PC-9 (cell line): ENCODE measurements around the gene FAM98C. TPM values are rescaled to one million over a fixed set of nuclear protein-coding genes. Genes with fewer than 3 reads are reported as not detected.

Experiments used
- BruUV-seq: library from RNA; stranded (reverse); fragments of 400-500 nt; replicated peaks from 2 replicates; lab custom pipeline; 2021; lab: Mats Ljungman, UMichigan
- CTCF ChIA-PET: fragments of 300-600 bp; sonication (Branson Sonifier 250); formaldehyde crosslinking; loops from one replicate; lab custom pipeline; 2022; ENCODE audit warnings: antibody characterized with exemption; lab: Charles Lee
- POLR2A ChIA-PET: fragments of 300-600 bp; sonication (Branson Sonifier 250); formaldehyde crosslinking; loops from one replicate; lab custom pipeline; 2022; ENCODE audit warnings: antibody characterized with exemption; ENCODE audit not compliant: unreplicated experiment; lab: Charles Lee
- DNase-seq, 2 experiments: peaks; one replicate each; pipeline versions ENCODE4 v3.0.0 to v3.0.0-alpha.2; 2015 to 2022; ENCODE audit warnings: mixed read lengths in 1 of 2
- H2AFZ ChIP-seq: fragments of 200-600 bp; sonication (generic); 2 replicates; pipeline ENCODE4 v1.8.1; 2017; ENCODE audit warnings: antibody characterized with exemption
- H3F3A ChIP-seq: fragments of 200-600 bp; sonication (generic); 2 replicates; pipeline ENCODE4 v1.8.1; 2017; ENCODE audit warnings: antibody characterized with exemption, mild to moderate bottlenecking, low read depth; ENCODE audit not compliant: insufficient read depth
- H3K27ac ChIP-seq: fragments of 200-600 bp; sonication (generic); 2 replicates; pipeline ENCODE4 v1.6.1; 2016; ENCODE audit warnings: mixed run types
- H3K27me3 ChIP-seq: fragments of 200-600 bp; sonication (generic); 2 replicates; pipeline ENCODE4 v1.6.1; 2016; ENCODE audit warnings: low read depth, mixed run types; ENCODE audit not compliant: insufficient read depth
- H3K36me3 ChIP-seq: fragments of 200-600 bp; sonication (generic); 2 replicates; pipeline ENCODE4 v1.6.1; 2016; ENCODE audit warnings: low read depth, mixed run types
- H3K4me1 ChIP-seq: fragments of 200-600 bp; sonication (generic); replicated peaks from 2 replicates; pipeline ENCODE4 v1.6.1; 2016; ENCODE audit warnings: mixed run types; ENCODE audit not compliant: insufficient read depth
- H3K4me2 ChIP-seq: fragments of 200-600 bp; sonication (generic); 2 replicates; pipeline ENCODE4 v1.6.1; 2017; ENCODE audit warnings: mixed run types
- H3K4me3 ChIP-seq: fragments of 200-600 bp; sonication (generic); 2 replicates; pipeline ENCODE4 v1.6.1; 2016; ENCODE audit warnings: mixed run types
- H3K79me2 ChIP-seq: fragments of 200-600 bp; sonication (generic); 2 replicates; pipeline ENCODE4 v1.6.1; 2017; ENCODE audit warnings: low read depth, mixed run types
- H3K9me2 ChIP-seq: fragments of 200-600 bp; sonication (generic); 2 replicates; pipeline ENCODE4 v1.8.1; 2017; ENCODE audit warnings: mild to moderate bottlenecking; ENCODE audit not compliant: insufficient read depth
- H3K9me3 ChIP-seq: fragments of 200-600 bp; sonication (generic); 2 replicates; pipeline ENCODE4 v1.8.1; 2016; ENCODE audit warnings: low read depth; ENCODE audit not compliant: insufficient read depth
- H4K20me1 ChIP-seq: fragments of 200-600 bp; sonication (generic); 2 replicates; pipeline ENCODE4 v1.8.1; 2017; ENCODE audit not compliant: insufficient read depth
- EZH2 ChIP-seq: fragments of 200-600 bp; sonication (generic); IDR thresholded peaks from 2 replicates; pipeline ENCODE4 v1.8.0; 2017; ENCODE audit warnings: antibody characterized with exemption, low read depth
- intact Hi-C: fragments of 100-400 bp; cut with micrococcal nuclease; formaldehyde crosslinking; loops from one replicate; pipeline ENCODE4 v1.10.0; 2022; ENCODE audit not compliant: unreplicated experiment
- total RNA-seq: library from RNA; stranded (reverse); gene quantifications from 2 replicates; pipeline ENCODE4 v1.2.3, GENCODE V29; 2021
- TF ChIP-seq, protein P1 (sequence below): fragments of 200-600 bp; sonication (generic); conservative IDR thresholded peaks from 2 replicates; pipeline ENCODE4 v1.6.1; 2017; ENCODE audit warnings: mixed run types, antibody characterized with exemption, mild to moderate bottlenecking, moderate library complexity

Gene FAM98C
- total RNA-seq, 1 experiment from 2014 or later: 15.8 TPM

DNA sequence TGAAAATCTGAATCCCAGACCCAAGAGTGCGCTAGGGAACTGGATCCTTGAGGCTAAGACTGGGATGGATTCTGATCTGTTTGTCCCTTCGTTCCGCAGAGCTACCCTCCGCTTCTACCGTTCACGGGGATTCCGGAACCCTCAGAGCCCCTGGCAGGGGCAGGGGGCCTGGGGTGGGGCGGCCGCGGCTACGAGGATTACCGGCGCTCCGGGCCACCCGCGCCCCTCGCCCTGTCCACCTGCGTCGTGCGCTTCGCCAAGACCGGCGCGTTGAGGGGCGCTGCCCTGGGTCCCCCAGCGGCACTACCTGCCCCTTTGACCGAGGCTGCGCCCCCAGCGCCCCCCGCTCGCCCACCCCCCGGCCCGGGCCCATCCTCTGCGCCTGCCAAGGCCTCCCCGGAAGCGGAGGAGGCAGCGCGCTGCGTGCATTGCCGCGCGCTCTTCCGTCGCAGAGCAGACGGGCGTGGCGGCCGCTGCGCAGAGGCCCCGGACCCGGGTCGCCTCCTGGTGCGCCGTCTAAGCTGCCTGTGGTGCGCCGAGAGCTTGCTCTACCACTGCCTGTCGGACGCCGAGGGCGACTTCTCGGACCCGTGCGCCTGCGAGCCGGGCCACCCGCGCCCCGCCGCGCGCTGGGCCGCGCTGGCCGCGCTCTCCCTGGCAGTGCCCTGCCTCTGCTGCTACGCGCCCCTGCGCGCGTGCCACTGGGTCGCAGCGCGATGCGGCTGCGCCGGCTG lies 7.3 kb upstream of the FAM98C start:
- no peak overlapping the region for H3K4me2 ChIP-seq
- no peak overlapping the region for H3K27ac ChIP-seq
- CTCF ChIA-PET: no interaction called here
- no TSS peak for BruUV-seq
- H3K9me2 ChIP-seq: no peaks in the 10 kb centered on the region
- POLR2A ChIA-PET: no interaction called here
- no peaks in the 10 kb centered on the region for H3K4me1 ChIP-seq
- no peak overlapping the region for H2AFZ ChIP-seq
- no peaks in the 10 kb centered on the region for H3K79me2 ChIP-seq
- intact Hi-C loops: no loop called here
- H3K9me3 ChIP-seq: no peaks in the 10 kb centered on the region
- no peaks in the 10 kb centered on the region for H4K20me1 ChIP-seq
- no peak overlapping the region for H3K4me3 ChIP-seq
- DNase-seq: no peak
- TF ChIP-seq, protein P1, sequence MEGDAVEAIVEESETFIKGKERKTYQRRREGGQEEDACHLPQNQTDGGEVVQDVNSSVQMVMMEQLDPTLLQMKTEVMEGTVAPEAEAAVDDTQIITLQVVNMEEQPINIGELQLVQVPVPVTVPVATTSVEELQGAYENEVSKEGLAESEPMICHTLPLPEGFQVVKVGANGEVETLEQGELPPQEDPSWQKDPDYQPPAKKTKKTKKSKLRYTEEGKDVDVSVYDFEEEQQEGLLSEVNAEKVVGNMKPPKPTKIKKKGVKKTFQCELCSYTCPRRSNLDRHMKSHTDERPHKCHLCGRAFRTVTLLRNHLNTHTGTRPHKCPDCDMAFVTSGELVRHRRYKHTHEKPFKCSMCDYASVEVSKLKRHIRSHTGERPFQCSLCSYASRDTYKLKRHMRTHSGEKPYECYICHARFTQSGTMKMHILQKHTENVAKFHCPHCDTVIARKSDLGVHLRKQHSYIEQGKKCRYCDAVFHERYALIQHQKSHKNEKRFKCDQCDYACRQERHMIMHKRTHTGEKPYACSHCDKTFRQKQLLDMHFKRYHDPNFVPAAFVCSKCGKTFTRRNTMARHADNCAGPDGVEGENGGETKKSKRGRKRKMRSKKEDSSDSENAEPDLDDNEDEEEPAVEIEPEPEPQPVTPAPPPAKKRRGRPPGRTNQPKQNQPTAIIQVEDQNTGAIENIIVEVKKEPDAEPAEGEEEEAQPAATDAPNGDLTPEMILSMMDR: no peak
- TF ChIP-seq EZH2: no peak
- no peaks in the 10 kb centered on the region for H3K36me3 ChIP-seq
- no peaks in the 10 kb centered on the region for H3K27me3 ChIP-seq
- H3F3A ChIP-seq: peaks cover 11% of the 10 kb centered on the region; the same call in 1 of the 2 replicates

DNA sequence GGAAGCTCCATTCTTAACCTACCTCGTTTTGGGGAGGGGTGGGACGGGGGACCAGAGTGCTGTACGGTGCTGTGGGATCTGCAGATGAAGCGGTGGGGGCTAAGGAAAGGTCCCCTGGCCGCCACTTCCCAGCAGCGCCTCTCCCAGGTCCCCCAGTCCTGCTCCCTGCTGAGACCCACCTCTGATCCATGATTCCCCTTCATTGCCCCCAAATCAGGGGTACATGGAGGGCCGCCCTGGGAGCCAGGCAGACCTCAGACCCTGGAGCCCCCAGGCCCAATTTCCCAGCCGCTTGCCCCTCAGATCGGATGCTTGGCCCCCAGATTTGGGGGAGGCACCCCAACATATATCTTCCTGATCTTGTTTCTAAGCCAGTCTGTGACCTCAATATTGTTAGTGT lies 3.8 kb upstream of the FAM98C start:
- BruUV-seq: no TSS peak
- no peaks in the 10 kb centered on the region for H3F3A ChIP-seq
- H3K27ac ChIP-seq: no peak overlapping the region
- ChIA-PET POLR2A (interaction anchor here (0.6 kb wide), 1 partner anchor 149 kb away, joined by 11 read pairs; no protein-coding TSS in a partner anchor), CTCF (no interaction called here)
- no peak overlapping the region for H2AFZ ChIP-seq
- no peaks in the 10 kb centered on the region for H3K9me2 ChIP-seq
- peaks cover 8% of the 10 kb centered on the region; the same call in 1 of the 2 replicates for H3K4me1 ChIP-seq
- H3K36me3 ChIP-seq: no peaks in the 10 kb centered on the region
- H3K27me3 ChIP-seq: no peaks in the 10 kb centered on the region
- no peaks in the 10 kb centered on the region for H3K9me3 ChIP-seq
- H3K4me3 ChIP-seq: no peak overlapping the region
- no peak for TF ChIP-seq EZH2
- 0 out of 2 replicates have a peak, but pooled peaks cover 2% of the 10 kb centered on the region for H3K79me2 ChIP-seq
- H4K20me1 ChIP-seq: no peaks in the 10 kb centered on the region
- no peak for DNase-seq
- H3K4me2 ChIP-seq: no peak overlapping the region
- intact Hi-C loops: no loop called here

DNA sequence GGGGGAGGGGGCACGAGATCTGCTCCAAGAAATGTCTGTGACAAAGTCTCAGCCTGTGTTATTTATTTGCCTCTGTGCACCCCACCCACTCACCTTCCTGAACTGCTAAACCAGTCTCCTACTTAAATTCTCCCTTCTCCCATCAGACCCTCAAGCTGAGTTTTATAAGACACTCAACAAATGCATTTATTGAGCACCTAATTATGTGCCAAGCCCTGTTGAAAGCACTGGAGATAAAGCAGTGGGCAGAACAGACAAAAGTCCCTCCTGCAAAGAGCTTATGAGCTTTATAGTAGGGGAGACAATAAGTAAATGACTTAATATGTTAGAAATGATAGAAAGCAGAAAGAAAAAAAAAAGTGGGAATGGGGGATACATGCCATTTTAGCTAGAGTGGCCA lies 3.4 kb upstream of the FAM98C start:
- DNase-seq: no peak
- Histone ChIP-seq H3K27ac (no peak overlapping the region), H4K20me1 (no peaks in the 10 kb centered on the region), H3K9me3 (no peaks in the 10 kb centered on the region), H3K4me3 (no peak overlapping the region), H3K4me2 (no peak overlapping the region), H3F3A (no peaks in the 10 kb centered on the region), H3K36me3 (no peaks in the 10 kb centered on the region), H2AFZ (no peak overlapping the region), H3K27me3 (no peaks in the 10 kb centered on the region), H3K79me2 (0 out of 2 replicates have a peak, but pooled peaks cover 4% of the 10 kb centered on the region), H3K4me1 (peaks cover 8% of the 10 kb centered on the region; the same call in 1 of the 2 replicates), H3K9me2 (no peaks in the 10 kb centered on the region)
- BruUV-seq: no TSS peak
- POLR2A ChIA-PET: interaction anchor here (0.6 kb wide), 2 partner anchors 102 to 675 kb away, joined by 3 read pairs; no protein-coding TSS in a partner anchor
- CTCF ChIA-PET: no interaction called here
- TF ChIP-seq EZH2: no peak
- TF ChIP-seq, protein P1: no peak
- intact Hi-C loops: no loop called here
